Right forelimb (tissue), 1 donor: ENCODE data around the gene MOB3B.
A peak's percentile ranks its signal among the peaks of the same experiment; 100 is the strongest.
"Not testable (repeated sequence)": the region's sequence is repeated elsewhere in the genome, so short reads cannot be mapped to it uniquely, and the experiment has no call there.

Source experiments
- DNase-seq: peaks from one replicate; pipeline ENCODE4 v3.0.0-alpha.2; 2018

Gene MOB3B

GRCh38 chr9:27440888-27441740 is 88.5 kb downstream of the MOB3B start:
- no peak for DNase-seq

GRCh38 chr9:27438522-27438921 is 91.1 kb downstream of the MOB3B start:
- no peak for DNase-seq

- DNase-seq, result no peak
Measured at GRCh38 chr9:27437652-27438373, 91.8 kb downstream of the MOB3B start.

- DNase-seq, result no peak
Measured at GRCh38 chr9:27436234-27436633, 93.4 kb downstream of the MOB3B start.

GRCh38 chr9:27433631-27434325 is 95.8 kb downstream of the MOB3B start:
- DNase-seq, result no peak

- no peak for DNase-seq
Measured at GRCh38 chr9:27432308-27432707, 97.3 kb downstream of the MOB3B start.

- DNase-seq, result no peak
Measured at GRCh38 chr9:27431543-27432147, 98.0 kb downstream of the MOB3B start.

- no peak for DNase-seq
Measured at GRCh38 chr9:27430750-27431535, 98.7 kb downstream of the MOB3B start.

- DNase-seq, result no peak
Measured at GRCh38 chr9:27429917-27430316, 99.7 kb downstream of the MOB3B start.

GRCh38 chr9:27429436-27429835 is 100.2 kb downstream of the MOB3B start:
- DNase-seq, result no peak

- DNase-seq, result no peak
Measured at GRCh38 chr9:27428551-27428950, 101.1 kb downstream of the MOB3B start.

- no peak for DNase-seq
Measured at GRCh38 chr9:27427272-27427643, 102.4 kb downstream of the MOB3B start.

- DNase-seq, result no peak
Measured at GRCh38 chr9:27426511-27427271, 102.9 kb downstream of the MOB3B start.

- DNase-seq, result no peak
Measured at GRCh38 chr9:27425827-27426510, 103.6 kb downstream of the MOB3B start.

GRCh38 chr9:27423915-27424710 is 105.5 kb downstream of the MOB3B start:
- DNase-seq, result no peak

GRCh38 chr9:27422279-27422834 is 107.3 kb downstream of the MOB3B start:
- DNase-seq, result no peak

- DNase-seq, result no peak
Measured at GRCh38 chr9:27421577-27421976, 108.0 kb downstream of the MOB3B start.

GRCh38 chr9:27419558-27419957 is 110.1 kb downstream of the MOB3B start:
- not testable (repeated sequence) for DNase-seq

- DNase-seq, result peak; percentile 80
Measured at GRCh38 chr9:27414220-27414761, 115.3 kb downstream of the MOB3B start.
